NK-92 (cell line): ENCODE results near the gene OR52N5.

ENCODE experiments used
- DNase-seq: peaks from one replicate; lab custom pipeline; 2025; ENCODE audit not compliant: unreplicated experiment; lab: John Stamatoyannopoulos, UW

The OR52N5 gene

GRCh38 chr11:5783255-5783654 is at the start of gene OR52N5:
Gene OR52N5 (minus strand): TSS chr11:5783355. CDS start chr11:5778634, 4,721 bp downstream.
- DNase-seq: no peak

- DNase-seq: no peak
These were observed 48.2 kb upstream of the OR52N5 start for GRCh38 chr11:5831196-5831829.

- DNase-seq: no peak
These were observed 35.2 kb upstream of the OR52N5 start for GRCh38 chr11:5818245-5818886.

GRCh38 chr11:5815534-5815933 is 32.4 kb upstream of the OR52N5 start:
- no peak for DNase-seq

- no peak for DNase-seq
These were observed 27.0 kb upstream of the OR52N5 start for GRCh38 chr11:5809905-5810795.

- no peak for DNase-seq
These were observed 26.0 kb upstream of the OR52N5 start for GRCh38 chr11:5809122-5809519.

- no peak for DNase-seq
These were observed 25.5 kb upstream of the OR52N5 start, which contains the start of gene OR52N2 for GRCh38 chr11:5808500-5809121. Gene OR52N2 (plus strand): TSS chr11:5808924. CDS start chr11:5820336, 11,412 bp downstream.

- DNase-seq: no peak
These were observed 24.4 kb upstream of the OR52N5 start for GRCh38 chr11:5807580-5807979.

- DNase-seq: no peak
These were observed 20.8 kb upstream of the OR52N5 start for GRCh38 chr11:5803982-5804381.

- no peak for DNase-seq
These were observed 13.4 kb upstream of the OR52N5 start for GRCh38 chr11:5796541-5796940.

- DNase-seq: no peak
These were observed 8.0 kb upstream of the OR52N5 start, which contains the start of gene OR52N1 for GRCh38 chr11:5791165-5791564. Gene OR52N1 (minus strand): TSS chr11:5791265. CDS start chr11:5788816, 2,449 bp downstream.

- no peak for DNase-seq
These were observed 16.1 kb downstream of the OR52N5 start for GRCh38 chr11:5767056-5767455.

GRCh38 chr11:5753943-5754342 is 29.2 kb downstream of the OR52N5 start, which contains the start of gene OR52N4:
Gene OR52N4 (plus strand): TSS chr11:5754243. CDS start chr11:5754741, 498 bp downstream.
- no peak for DNase-seq

- no peak for DNase-seq
These were observed 33.3 kb downstream of the OR52N5 start for GRCh38 chr11:5749836-5750235.

GRCh38 chr11:5746614-5747013 is 36.5 kb downstream of the OR52N5 start:
- no peak for DNase-seq

- DNase-seq: no peak
These were observed 44.7 kb downstream of the OR52N5 start for GRCh38 chr11:5738431-5738830.

- no peak for DNase-seq
These were observed 45.3 kb downstream of the OR52N5 start for GRCh38 chr11:5737670-5738392.

GRCh38 chr11:5737091-5737490 is 46.1 kb downstream of the OR52N5 start:
- DNase-seq: no peak

GRCh38 chr11:5736396-5736795 is 46.8 kb downstream of the OR52N5 start, which contains the start of gene OR56B1:
Gene OR56B1 (plus strand): TSS chr11:5736448. CDS start chr11:5736517, 69 bp downstream.
- DNase-seq: no peak

- no peak for DNase-seq
These were observed 55.5 kb downstream of the OR52N5 start for GRCh38 chr11:5727691-5728090.
